Peyer's patch (tissue), 4 donors: ENCODE measurements around the gene REV3L.

Experiments used
- CTCF ChIP-seq, 6 experiments: fragments of 450-650 bp in 4 of 6; fragments of 200-600 bp in 2 of 6; sonication (generic) in 1 of 6; IDR thresholded peaks; one replicate each; pipeline ENCODE4 v1.5.1; 2017 to 2019; ENCODE audit warnings: antibody characterized with exemption in 6 of 6, mild to moderate bottlenecking in 3 of 6, moderate library complexity in 1 of 6
- POLR2A ChIP-seq, 2 donors: fragments of 450-650 bp; IDR thresholded peaks; one replicate each; pipeline ENCODE4 v1.5.1; 2017; ENCODE audit warnings: antibody characterized with exemption in 2 of 2, mild to moderate bottlenecking in 2 of 2, moderate library complexity in 2 of 2

GRCh38 chr6:111399626-111400025, 83.4 kb downstream of the REV3L start:
- TF ChIP-seq POLR2A (IDR thresholded peaks at IDR 0.05) (no peak), CTCF (IDR thresholded peaks at IDR 0.05) (no peak)
